Trophoblast cell (in vitro differentiated cells and primary cell): Measurements from ENCODE around the gene STMP1.
A peak's percentile ranks its signal among the peaks of the same experiment; 100 is the strongest.

Source experiments
- DNase-seq, 2 donors: peaks; one replicate each; pipeline ENCODE4 v3.0.0-alpha.2; 2016
- H2AFZ ChIP-seq: 2 replicates; pipeline ENCODE4 v1.6.1; 2013; ENCODE audit warnings: low read length, moderate library complexity, mild to moderate bottlenecking; ENCODE audit not compliant: insufficient read depth, poor library complexity
- H2AK5ac ChIP-seq: 2 replicates; pipeline ENCODE4 v1.6.1; 2013; ENCODE audit warnings: mild to moderate bottlenecking, low read length
- H2BK120ac ChIP-seq: 2 replicates; pipeline ENCODE4 v1.6.1; 2013; ENCODE audit warnings: low read length, mild to moderate bottlenecking, moderate library complexity; ENCODE audit not compliant: insufficient read depth, poor library complexity
- H2BK12ac ChIP-seq: 2 replicates; pipeline ENCODE4 v1.6.1; 2013; ENCODE audit warnings: mild to moderate bottlenecking, low read length, moderate library complexity
- H2BK5ac ChIP-seq: 2 replicates; pipeline ENCODE4 v1.6.1; 2013; ENCODE audit warnings: low read length, low read depth, moderate library complexity, mild to moderate bottlenecking; ENCODE audit not compliant: poor library complexity
- H3K14ac ChIP-seq: 2 replicates; pipeline ENCODE4 v1.6.1; 2013; ENCODE audit warnings: mild to moderate bottlenecking, low read length
- H3K18ac ChIP-seq: 2 replicates; pipeline ENCODE4 v1.6.1; 2013; ENCODE audit warnings: mild to moderate bottlenecking, low read length
- H3K23ac ChIP-seq: 2 replicates; pipeline ENCODE4 v1.6.1; 2013; ENCODE audit warnings: low read length
- H3K27ac ChIP-seq: 2 replicates; pipeline ENCODE4 v1.5.1; 2013; ENCODE audit warnings: low read depth, mild to moderate bottlenecking, inconsistent platforms, low read length, moderate library complexity
- H3K27me3 ChIP-seq: 2 replicates; pipeline ENCODE4 v1.6.1; 2013; ENCODE audit warnings: inconsistent platforms, mild to moderate bottlenecking, low read length, moderate library complexity; ENCODE audit not compliant: insufficient read depth
- H3K36me3 ChIP-seq, 2 experiments: 1 replicate in 1 of 2; 2 replicates in 1 of 2; pipeline ENCODE4 v1.6.1; 2013; ENCODE audit warnings: low read length in 2 of 2, mild to moderate bottlenecking in 2 of 2, moderate library complexity in 1 of 2; ENCODE audit not compliant: insufficient read depth in 2 of 2, control insufficient read depth in 1 of 2
- H3K4ac ChIP-seq: 2 replicates; pipeline ENCODE4 v1.6.1; 2013; ENCODE audit warnings: low read depth, mild to moderate bottlenecking, low read length, moderate library complexity
- H3K4me1 ChIP-seq, 2 experiments: 1 replicate in 1 of 2; 2 replicates in 1 of 2; pipeline ENCODE4 v1.6.1; 2013; ENCODE audit warnings: low read length in 2 of 2, mild to moderate bottlenecking in 2 of 2, moderate library complexity in 1 of 2; ENCODE audit not compliant: insufficient read depth in 2 of 2, control insufficient read depth in 1 of 2
- H3K4me2 ChIP-seq: 2 replicates; pipeline ENCODE4 v1.6.1; 2013; ENCODE audit warnings: inconsistent platforms, mild to moderate bottlenecking, low read length, moderate library complexity
- H3K4me3 ChIP-seq: 2 replicates; pipeline ENCODE4 v1.5.1; 2013; ENCODE audit warnings: mild to moderate bottlenecking, low read depth, low read length, inconsistent platforms
- H3K79me1 ChIP-seq: one replicate; pipeline ENCODE4 v1.6.1; 2013; ENCODE audit warnings: low read length
- H3K79me2 ChIP-seq: 2 replicates; pipeline ENCODE4 v1.6.1; 2013; ENCODE audit warnings: low read length, mild to moderate bottlenecking; ENCODE audit not compliant: control insufficient read depth, insufficient read depth, poor library complexity
- H3K9ac ChIP-seq: 2 replicates; pipeline ENCODE4 v1.6.1; 2013; ENCODE audit warnings: mild to moderate bottlenecking, low read length
- H3K9me3 ChIP-seq: 2 replicates; pipeline ENCODE4 v1.6.1; 2013; ENCODE audit warnings: low read depth, mild to moderate bottlenecking, control low read depth, inconsistent platforms, low read length; ENCODE audit not compliant: insufficient read depth
- H4K12ac ChIP-seq: 2 replicates; pipeline ENCODE4 v1.6.1; 2013; ENCODE audit warnings: low read depth, mild to moderate bottlenecking, low read length, moderate library complexity
- H4K8ac ChIP-seq: 2 replicates; pipeline ENCODE4 v1.6.1; 2013; ENCODE audit warnings: low read depth, mild to moderate bottlenecking, low read length, moderate library complexity
- H4K91ac ChIP-seq: one replicate; pipeline ENCODE4 v1.6.1; 2013; ENCODE audit warnings: low read depth, mild to moderate bottlenecking, low read length, moderate library complexity
- WGBS: extraction: QIAGEN DNeasy Blood & Tissue Kit; methylation state at CpG from one replicate; pipeline ENCODE4 v1.1.7; 2013; ENCODE audit warnings: missing lambda C conversion rate; ENCODE audit not compliant: insufficient read length, insufficient coverage; ENCODE audit errors: extremely low coverage; 5-methylcytosine and 5-hydroxymethylcytosine counted together

STMP1 gene

GRCh38 chr7:135659159-135659846 lies 3.0 kb upstream of the STMP1 start:
- Histone ChIP-seq H4K8ac (no peak overlapping the region), H3K4me2 (no peak overlapping the region), H3K79me2 (peaks cover 11% of the 10 kb centered on the region), H3K14ac (no peak overlapping the region), H3K4me1 (peaks cover 0 to 2% of the 10 kb centered on the region in 2 experiments), H2AK5ac (no peak overlapping the region), H3K9me3 (no peaks in the 10 kb centered on the region), H3K4ac (no peak overlapping the region), H2BK12ac (no peak overlapping the region), H3K36me3 (no peaks in the 10 kb centered on the region), H3K4me3 (no peak overlapping the region), H4K12ac (no peak overlapping the region), H3K27ac (no peak overlapping the region), H2BK120ac (no peak overlapping the region), H3K79me1 (peaks cover 9% of the 10 kb centered on the region), H4K91ac (no peak overlapping the region), H2AFZ (no peak overlapping the region), H2BK5ac (no peak overlapping the region), H3K9ac (no peak overlapping the region), H3K18ac (no peak overlapping the region), H3K23ac (no peak overlapping the region), H3K27me3 (no peaks in the 10 kb centered on the region)
- no peak for DNase-seq
- no CpG with 5 or more reads among the region's 9 CpGs for WGBS

- Histone ChIP-seq H3K23ac (no peak overlapping the region), H2AFZ (peak overlapping the region; percentile 80), H3K79me1 (peaks cover 9% of the 10 kb centered on the region), H4K91ac (peak overlapping the region; percentile 71), H4K12ac (peak overlapping the region; percentile 78), H2AK5ac (no peak overlapping the region), H3K79me2 (peaks cover 11% of the 10 kb centered on the region), H3K4me1 (peaks cover 5 to 8% of the 10 kb centered on the region in 2 experiments), H3K4me2 (peak overlapping the region; percentile 66), H3K36me3 (no peaks in the 10 kb centered on the region), H2BK12ac (peak overlapping the region; percentile 25), H3K4me3 (no peak overlapping the region), H3K4ac (no peak overlapping the region), H3K18ac (peak overlapping the region; percentile 19), H3K27ac (no peak overlapping the region), H4K8ac (peak overlapping the region; percentile 94), H2BK120ac (peak overlapping the region; percentile 41), H3K9ac (no peak overlapping the region), H3K27me3 (no peaks in the 10 kb centered on the region), H3K14ac (no peak overlapping the region), H2BK5ac (peak overlapping the region; percentile 6), H3K9me3 (no peaks in the 10 kb centered on the region)
- no CpG with 5 or more reads among the region's 14 CpGs for WGBS
- peak; percentile 27 to 76 for DNase-seq
These were observed 797 bp upstream of the STMP1 start for GRCh38 chr7:135661311-135662122.

- Histone ChIP-seq H3K14ac (no peak overlapping the region), H4K91ac (peak overlapping the region; percentile 71), H3K36me3 (no peaks in the 10 kb centered on the region), H3K27ac (no peak overlapping the region), H2BK12ac (peak overlapping the region; percentile 25), H3K4me2 (peak overlapping the region; percentile 66), H3K18ac (peak overlapping the region; percentile 19), H3K9ac (no peak overlapping the region), H3K79me2 (peaks cover 11% of the 10 kb centered on the region), H3K79me1 (peaks cover 9% of the 10 kb centered on the region), H2BK120ac (peak overlapping the region; percentile 41), H3K4me3 (no peak overlapping the region), H2AK5ac (no peak overlapping the region), H2AFZ (peak overlapping the region; percentile 80), H4K8ac (peak overlapping the region; percentile 94), H2BK5ac (peak overlapping the region; percentile 6), H3K27me3 (no peaks in the 10 kb centered on the region), H3K4me1 (peaks cover 5 to 8% of the 10 kb centered on the region in 2 experiments), H4K12ac (peak overlapping the region; percentile 78), H3K9me3 (no peaks in the 10 kb centered on the region), H3K4ac (no peak overlapping the region), H3K23ac (no peak overlapping the region)
- DNase-seq: no peak
- WGBS: no CpG with 5 or more reads among the region's 17 CpGs
These were observed 266 bp upstream of the STMP1 start for GRCh38 chr7:135662123-135662372.

GRCh38 chr7:135664046-135664589 lies 1.8 kb downstream of the STMP1 start:
- H3K4ac ChIP-seq: peak overlapping the region; percentile 51
- no peak overlapping the region for H2AK5ac ChIP-seq
- H2BK12ac ChIP-seq: no peak overlapping the region
- WGBS: no CpG with 5 or more reads among the region's 3 CpGs
- H3K79me1 ChIP-seq: peaks cover 9% of the 10 kb centered on the region
- peaks cover 4% of the 10 kb centered on the region in 2 experiments for H3K36me3 ChIP-seq
- H3K18ac ChIP-seq: no peak overlapping the region
- H4K91ac ChIP-seq: no peak overlapping the region
- no peak overlapping the region for H3K4me2 ChIP-seq
- H3K9ac ChIP-seq: no peak overlapping the region
- H4K12ac ChIP-seq: no peak overlapping the region
- H3K23ac ChIP-seq: no peak overlapping the region
- H3K27me3 ChIP-seq: no peaks in the 10 kb centered on the region
- peaks cover 4% of the 10 kb centered on the region for H3K9me3 ChIP-seq
- H3K79me2 ChIP-seq: peaks cover 11% of the 10 kb centered on the region
- H3K27ac ChIP-seq: no peak overlapping the region
- H2BK5ac ChIP-seq: no peak overlapping the region
- no peak overlapping the region for H3K14ac ChIP-seq
- H4K8ac ChIP-seq: no peak overlapping the region
- peaks cover 5 to 8% of the 10 kb centered on the region in 2 experiments for H3K4me1 ChIP-seq
- H3K4me3 ChIP-seq: no peak overlapping the region
- DNase-seq: peak; percentile 3 to 13
- no peak overlapping the region for H2AFZ ChIP-seq
- H2BK120ac ChIP-seq: no peak overlapping the region
